D341Med (cell line): ENCODE data around the gene NVL.
A peak's percentile ranks its signal among the peaks of the same experiment; 100 is the strongest.

Source experiments
- DNase-seq: peaks from one replicate; pipeline ENCODE4 v3.0.0; 2012; ENCODE audit warnings: low spot score

The NVL gene

GRCh38 chr1:224193319-224193966, 136.5 kb downstream of the NVL start:
- no peak for DNase-seq

GRCh38 chr1:224192082-224192788, 137.7 kb downstream of the NVL start:
- DNase-seq = no peak

DNA sequence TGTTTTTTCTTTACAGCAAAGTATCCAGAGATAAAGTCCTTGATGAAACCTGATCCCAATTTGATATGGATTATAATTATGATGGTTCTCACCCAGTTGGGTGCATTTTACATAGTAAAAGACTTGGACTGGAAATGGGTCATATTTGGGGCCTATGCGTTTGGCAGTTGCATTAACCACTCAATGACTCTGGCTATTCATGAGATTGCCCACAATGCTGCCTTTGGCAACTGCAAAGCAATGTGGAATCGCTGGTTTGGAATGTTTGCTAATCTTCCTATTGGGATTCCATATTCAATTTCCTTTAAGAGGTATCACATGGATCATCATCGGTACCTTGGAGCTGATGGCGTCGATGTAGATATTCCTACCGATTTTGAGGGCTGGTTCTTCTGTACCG, 140.4 kb downstream of the NVL start:
- no peak for DNase-seq

- no peak for DNase-seq
These were observed 141.7 kb downstream of the NVL start for GRCh38 chr1:224188286-224188685.

GRCh38 chr1:224185208-224185607, 144.8 kb downstream of the NVL start:
- DNase-seq = no peak

DNA sequence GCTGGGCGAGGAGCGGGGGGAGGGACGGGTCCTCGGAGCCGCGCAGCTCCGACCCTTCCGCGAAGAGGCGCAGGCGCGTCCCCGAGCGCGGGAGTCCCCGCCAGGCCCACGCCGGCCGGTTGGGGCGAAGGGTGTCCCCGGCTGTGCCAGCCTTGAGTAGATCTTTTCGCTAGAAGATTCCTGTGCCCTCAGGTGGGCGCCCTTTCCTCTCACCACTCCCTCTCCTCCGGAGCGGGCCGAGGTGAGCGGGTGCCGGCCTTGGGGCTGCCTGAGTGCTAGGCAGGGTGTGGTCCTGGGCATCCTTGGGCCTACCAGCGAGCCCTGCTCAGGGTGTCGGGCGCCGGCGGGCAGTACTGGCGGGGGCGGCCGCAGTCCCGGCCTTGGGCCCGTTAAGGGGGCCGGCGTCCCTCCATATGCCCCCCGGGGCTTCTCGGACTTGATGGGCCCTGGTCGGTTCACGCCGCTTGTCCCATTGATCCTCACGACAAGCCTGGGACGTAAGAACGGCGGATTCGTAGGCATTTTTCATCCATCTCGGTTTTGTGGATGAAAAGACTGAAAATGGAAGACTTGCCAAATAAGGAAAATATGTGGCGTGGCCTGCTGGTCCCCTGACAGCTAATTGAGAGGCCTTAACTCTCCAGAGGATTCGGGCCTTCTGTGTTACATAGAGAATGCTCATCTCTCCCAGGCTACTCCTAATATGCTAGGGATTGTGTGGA, 146.2 kb downstream of the NVL start:
- DNase-seq = peak; percentile 87

DNA sequence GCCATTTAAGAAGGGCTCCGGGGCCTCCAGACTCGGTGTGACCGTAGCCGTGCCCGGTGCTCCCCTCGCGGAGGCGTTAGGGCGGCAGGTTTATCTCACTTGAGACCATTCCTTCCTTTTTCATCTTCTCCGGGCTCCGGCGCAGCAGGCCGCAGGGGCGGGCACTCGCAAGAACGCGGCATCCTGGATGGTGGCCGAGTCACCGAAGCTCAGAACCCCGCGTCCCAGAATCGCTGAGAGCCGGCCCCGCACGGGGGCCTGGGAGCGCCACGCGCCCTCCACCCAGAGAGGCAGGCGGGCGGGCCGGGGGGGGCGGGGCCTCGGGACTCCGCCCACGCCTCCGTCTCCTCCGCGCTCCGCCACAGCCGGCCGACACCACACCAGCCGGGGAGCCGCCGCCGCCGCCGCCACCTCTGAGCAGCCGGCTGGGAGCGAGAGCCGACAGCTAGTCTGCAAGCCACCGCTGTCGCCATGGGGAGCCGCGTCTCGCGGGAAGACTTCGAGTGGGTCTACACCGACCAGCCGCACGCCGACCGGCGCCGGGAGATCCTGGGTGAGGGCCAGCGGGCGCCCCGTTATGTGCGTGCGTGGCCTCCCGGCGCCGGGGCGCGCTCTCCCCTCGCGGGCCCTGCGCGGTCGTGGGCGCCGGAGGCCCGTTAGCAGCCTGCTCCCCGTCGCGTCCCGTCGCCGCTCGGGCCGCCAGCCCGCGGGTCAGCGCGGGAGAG, 146.9 kb downstream of the NVL start, which contains the start of gene DEGS1:
Gene DEGS1, plus strand, starts transcription at position 375 of the 725 bp plus-strand sequence. Its CDS starts 97 bp downstream, at position 472.
- peak; percentile 100 for DNase-seq

DNA sequence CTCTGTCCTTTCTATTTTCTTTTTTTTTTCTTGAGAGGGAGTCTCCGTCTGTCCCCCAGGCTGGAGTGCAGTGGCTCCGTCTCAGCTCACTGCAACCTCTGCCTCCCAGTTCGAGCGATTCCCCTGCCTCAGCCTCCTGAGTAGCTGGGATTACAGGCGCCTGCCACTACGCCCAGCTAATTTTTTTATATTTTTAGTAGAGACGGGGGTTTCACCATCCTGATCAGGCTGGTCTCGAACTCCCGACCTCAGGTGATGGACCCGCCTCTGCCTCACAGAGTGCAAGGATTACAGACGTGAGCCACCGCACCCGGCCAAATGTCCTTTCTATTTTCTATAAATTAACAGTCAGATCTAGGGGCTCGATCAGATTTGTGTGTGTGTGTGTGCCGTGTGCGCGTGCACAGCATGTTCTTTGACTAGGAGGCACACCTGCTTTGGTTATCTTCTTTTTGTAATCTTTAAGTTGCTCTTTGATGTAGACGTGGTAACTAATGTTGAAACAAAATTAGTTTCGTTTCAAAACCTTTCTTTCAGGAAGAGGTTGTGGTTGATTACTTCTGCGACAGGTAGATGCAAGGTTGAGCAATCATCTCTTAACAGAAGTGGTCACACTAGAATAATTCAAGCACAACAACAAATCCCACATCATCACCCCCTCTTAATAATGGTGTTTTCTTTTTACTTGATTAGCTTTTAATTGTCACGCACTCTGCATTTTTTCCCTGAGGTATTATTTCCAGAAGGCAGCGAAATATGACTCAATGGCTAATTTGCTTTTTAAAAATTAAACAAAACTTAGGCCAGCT, 147.7 kb downstream of the NVL start:
- no peak for DNase-seq

GRCh38 chr1:224181453-224181810, 148.5 kb downstream of the NVL start:
- DNase-seq = no peak

DNA sequence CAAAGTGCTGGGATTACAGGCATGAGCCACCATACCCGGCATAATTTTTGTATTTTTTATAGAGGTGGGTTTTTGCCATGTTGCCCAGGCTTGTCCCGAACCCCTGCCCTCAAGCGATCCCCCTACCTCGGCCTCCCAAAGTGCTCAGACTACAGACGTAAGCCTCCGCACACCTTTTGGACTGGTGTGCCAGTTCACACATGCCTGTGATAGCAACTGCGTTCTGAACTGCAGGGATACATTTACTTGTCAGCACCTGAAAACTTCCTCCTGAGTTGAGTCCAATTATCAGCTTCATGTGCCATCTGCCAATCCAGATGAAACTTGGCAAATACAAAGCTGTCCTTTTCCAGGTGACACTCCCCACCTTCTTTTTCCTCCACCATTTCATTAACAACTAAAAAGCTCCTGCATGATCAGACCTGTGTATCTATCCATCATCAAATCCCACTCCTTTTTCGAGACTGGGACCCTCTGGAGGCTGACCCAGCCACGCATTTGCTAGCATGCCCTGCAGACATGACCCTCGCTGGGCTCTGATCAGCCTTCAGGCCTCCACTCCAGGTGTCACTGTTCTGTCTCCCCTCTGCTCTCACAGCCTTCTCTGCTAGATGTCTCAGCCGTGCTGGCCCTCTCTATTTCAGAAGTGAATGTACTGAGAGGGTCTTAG, 149.1 kb downstream of the NVL start:
- DNase-seq = no peak

DNA sequence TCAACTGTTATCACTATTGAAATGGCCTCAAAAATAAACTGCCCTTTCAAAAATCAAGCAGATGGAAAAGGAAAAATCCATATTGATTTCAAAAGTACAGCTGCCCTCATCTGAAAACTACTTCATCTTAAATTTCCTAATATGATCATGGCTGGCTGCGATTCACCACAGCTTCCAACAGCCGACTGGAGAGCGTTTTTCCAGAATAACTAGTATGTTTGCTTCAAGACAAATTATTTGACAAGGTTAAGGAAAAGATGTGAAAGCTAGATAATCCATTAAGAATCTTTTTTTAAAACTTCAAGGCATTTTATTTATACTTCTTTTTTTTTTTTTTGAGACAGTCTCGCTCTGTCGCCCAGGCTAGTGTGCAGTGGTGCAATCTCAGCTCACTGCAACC, 151.1 kb downstream of the NVL start:
- no peak for DNase-seq

GRCh38 chr1:224177356-224177999, 152.5 kb downstream of the NVL start:
- no peak for DNase-seq
